Heart left ventricle (tissue), 16 donors: ENCODE measurements around the gene USO1. TPM values are rescaled to one million over a fixed set of nuclear protein-coding genes. Genes with fewer than 3 reads are reported as not detected.

Experiments used
- ATAC-seq, 4 donors: fragments of 200-7000 bp; cut with Tn5 transposase; one replicate each; pipeline ENCODE4 v1.9.1; 2020 to 2022; ENCODE audit warnings: moderate library complexity in 4 of 4, mild to moderate bottlenecking in 3 of 4, moderate number of reproducible peaks in 1 of 4
- DNase-seq, 5 donors: peaks; one replicate each; pipeline ENCODE4 v3.0.0-alpha.2; 2020
- H3K27ac ChIP-seq, 12 donors: fragments of 200-600 bp; sonication (generic) in 4 of 12; one replicate each; pipeline versions ENCODE4 v1.5.0 to v1.8.0; 2016 to 2022; ENCODE audit warnings: mild to moderate bottlenecking in 2 of 12
- H3K27me3 ChIP-seq, 9 donors: fragments of 200-600 bp; sonication (generic) in 2 of 9; one replicate each; pipeline versions ENCODE4 v1.5.1 to v1.8.0; 2016 to 2022; ENCODE audit warnings: mild to moderate bottlenecking in 3 of 9
- H3K36me3 ChIP-seq, 9 donors: fragments of 200-600 bp; sonication (generic) in 2 of 9; one replicate each; pipeline versions ENCODE4 v1.5.0 to v1.8.0; 2018 to 2022; ENCODE audit warnings: mild to moderate bottlenecking in 2 of 9
- H3K4me1 ChIP-seq, 12 donors: fragments of 200-600 bp; sonication (generic) in 4 of 12; one replicate each; pipeline versions ENCODE4 v1.5.0 to v1.8.0; 2016 to 2022; ENCODE audit warnings: mild to moderate bottlenecking in 3 of 12
- H3K4me3 ChIP-seq, 12 donors: fragments of 200-600 bp; sonication (generic) in 4 of 12; one replicate each; pipeline versions ENCODE4 v1.5.0 to v1.8.0; 2017 to 2022; ENCODE audit warnings: mild to moderate bottlenecking in 9 of 12, moderate library complexity in 4 of 12
- H3K9me3 ChIP-seq, 12 donors: fragments of 200-600 bp; sonication (generic) in 4 of 12; one replicate each; pipeline versions ENCODE4 v1.5.0 to v1.8.0; 2016 to 2022; ENCODE audit warnings: mild to moderate bottlenecking in 1 of 12
- CTCF ChIP-seq, 12 donors: fragments of 200-600 bp; sonication (generic) in 4 of 12; IDR thresholded peaks; one replicate each; pipeline versions ENCODE4 v1.5.0 to v1.8.0; 2018 to 2022; ENCODE audit warnings: antibody characterized with exemption in 12 of 12, mild to moderate bottlenecking in 5 of 12
- POLR2A ChIP-seq, 2 donors: fragments of 450-650 bp; IDR thresholded peaks; one replicate each; pipeline ENCODE4 v1.6.1; 2017; ENCODE audit warnings: antibody characterized with exemption in 2 of 2, mild to moderate bottlenecking in 2 of 2, moderate library complexity in 2 of 2
- WGBS, 4 donors: extraction: QIAGEN DNeasy Blood & Tissue Kit in 2 of 4; methylation state at CpG; one replicate each; pipeline versions ENCODE4 v1.1.5 to v1.1.7; 2013 to 2018; 5-methylcytosine and 5-hydroxymethylcytosine counted together
- intact Hi-C, 10 donors: fragments of 100-400 bp; cut with DNase I; formaldehyde crosslinking; loops; one replicate each; pipeline versions ENCODE4 v1.11.1 to v1.14.2; 2022
- polyA plus RNA-seq, 2 donors: library from polyadenylated mRNA; stranded (reverse); fragments of 200-250 nt; gene quantifications; one replicate each; pipeline ENCODE4 v1.2.3, GENCODE V29; 2013
- total RNA-seq, 9 donors: library from RNA; depleted of rRNA in 2 of 9; stranded (reverse); fragments of >200 nt in 2 of 9; fragmentation: NEBNext Ultra II Directional in 3 of 9; extraction: Animal tissue kit (Norgen Biotek cat#: 25700) in 3 of 9; gene quantifications; one replicate each; pipeline versions ENCODE4 v1.1.0 to v1.2.4, GENCODE V29; 2016 to 2023
- donor health status: ischemic (EF 13 %, LVEDD 7.1; RV severe dilation, severe dysfunction).
- donor health status: healthy with polysubstance abuse.
- donor health status: DM: no; HTN: yes; CAD: no.
- donor health status: DM: no; HTN: no; CAD: no.
- donor health status: ischemic (EF 25% LVEDD 6.9; RV normal size, moderate dysfunction).
- donor health status: ischemic (EF 25% LVEDD 5.7; RV mildly dilated, moderate dysfunction).
- donor health status: healthy.
- donor health status: DM: yes; HTN: yes; CAD: no.
- donor health status: ischemic (EF 35%, LVEDD 5.7; RV mildly dilated, moderate dysfunction).
- donor health status: nonischemic (EF 11% LVEDD 7.7; RV severe dilation, severe dysfunction).
- donor health status: DM: yes; HTN: yes; CAD: no.
- donor health status: PGD.
- donor health status: ischemic (EF 29% LVEDD 5.4; RV normal size, mild dysfunction).
- donor health status: nonischemic (EF 23%, LVEDD 6.1; RV moderate dilation, normal function).

Gene USO1
- total and polyA plus RNA-seq, 11 donors: 28.6 to 87.1 (median 77.0) TPM

- no peak overlapping the region for H3K4me3 ChIP-seq
- DNase-seq (no peak), ATAC-seq (no peak)
- TF ChIP-seq CTCF (IDR thresholded peaks at IDR 0.05) (no peak), POLR2A (IDR thresholded peaks at IDR 0.05) (no peak)
- H3K9me3 ChIP-seq: peaks cover 0 to 6% (median 0%) of the 10 kb centered on the region in 12 donors
- WGBS, 4 donors: 96 to 97% (median 97%) methylated on average over 2 of the region's 2 CpGs
- intact Hi-C loops: no loop called here
- no peaks in the 10 kb centered on the region for H3K27me3 ChIP-seq
- no peak overlapping the region for H3K27ac ChIP-seq
- no peaks in the 10 kb centered on the region for H3K4me1 ChIP-seq
- peaks cover 0 to 100% (median 90%) of the 10 kb centered on the region in 9 donors for H3K36me3 ChIP-seq
Measured at GRCh38 chr4:75777589-75777988, 53.2 kb downstream of the USO1 start.

- 90 to 94% (median 92%) methylated on average over 5 of the region's 5 CpGs for WGBS, 4 donors
- Histone ChIP-seq H3K4me1 (no peaks in the 10 kb centered on the region), H3K9me3 (peaks cover 0 to 6% (median 0%) of the 10 kb centered on the region in 12 donors), H3K36me3 (peaks cover 0 to 100% (median 97%) of the 10 kb centered on the region in 9 donors), H3K4me3 (no peak overlapping the region), H3K27ac (no peak overlapping the region), H3K27me3 (no peaks in the 10 kb centered on the region)
- intact Hi-C loops: no loop called here
- TF ChIP-seq CTCF (IDR thresholded peaks at IDR 0.05) (no peak), POLR2A (IDR thresholded peaks at IDR 0.05) (no peak)
- DNase-seq (no peak), ATAC-seq (no peak)
Measured at GRCh38 chr4:75779105-75779757, 54.9 kb downstream of the USO1 start.

- Histone ChIP-seq H3K36me3 (peaks cover 0 to 100% (median 95%) of the 10 kb centered on the region in 9 donors), H3K27ac (no peak overlapping the region), H3K9me3 (peaks cover 0 to 6% (median 0%) of the 10 kb centered on the region in 12 donors), H3K4me1 (no peaks in the 10 kb centered on the region), H3K27me3 (no peaks in the 10 kb centered on the region), H3K4me3 (no peak overlapping the region)
- intact Hi-C loops: loop anchor here in 2 of 10 donors (10.0 kb wide), 2 partner anchors 57 to 127 kb away; partner anchors contain the start of gene USO1 (in 1 of the 2)
- ATAC-seq (no peak), DNase-seq (no peak)
- TF ChIP-seq POLR2A (IDR thresholded peaks at IDR 0.05) (no peak), CTCF (IDR thresholded peaks at IDR 0.05) (no peak)
Measured at GRCh38 chr4:75781305-75781704, 56.9 kb downstream of the USO1 start.

- peaks cover 0 to 100% (median 88%) of the 10 kb centered on the region in 9 donors for H3K36me3 ChIP-seq
- 95 to 100% (median 98%) methylated on average over 1 of the region's 1 CpG for WGBS, 4 donors
Measured at GRCh38 chr4:75786526-75786925, 62.1 kb downstream of the USO1 start.

More at GRCh38 chr4:75786526-75786925, 62.1 kb downstream of the USO1 start:
- Histone ChIP-seq H3K27ac (no peak overlapping the region), H3K4me3 (no peak overlapping the region), H3K4me1 (no peaks in the 10 kb centered on the region), H3K27me3 (no peaks in the 10 kb centered on the region), H3K9me3 (no peaks in the 10 kb centered on the region)
- no peak for TF ChIP-seq CTCF (IDR thresholded peaks at IDR 0.05)
- TF ChIP-seq POLR2A (IDR thresholded peaks at IDR 0.05): no peak
- intact Hi-C loops: loop anchor here in 2 of 10 donors (10.0 kb wide), 2 partner anchors 62 to 132 kb away; partner anchors contain the start of gene USO1 (in 1 of the 2)
- DNase-seq: no peak
- no peak for ATAC-seq
